ENCODE results near the gene SEL1L3.

The SEL1L3 gene

GRCh38 chr4:25843340-25844097 is 19.3 kb downstream of the SEL1L3 start:
- no peak overlapping the region for H3K9ac ChIP-seq (ENCODE audit: low read length)
- no peak overlapping the region for H3K27ac ChIP-seq (ENCODE audit: low read length)

GRCh38 chr4:25842229-25842845 is 20.5 kb downstream of the SEL1L3 start:
- H3K9ac ChIP-seq (ENCODE audit: low read length), result no peak overlapping the region
- H3K27ac ChIP-seq (ENCODE audit: low read length), result no peak overlapping the region
- no peak overlapping the region for H2AFZ ChIP-seq (ENCODE audit: low read depth, low read length)
- H3K4me3 ChIP-seq (ENCODE audit: low read length), result peak overlapping the region; percentile 3; the same call in 1 of the 2 replicates
- no peaks in the 10 kb centered on the region for H3K9me3 ChIP-seq (ENCODE audit: insufficient read depth, low read length)
- TF ChIP-seq CTCF (IDR thresholded peaks at IDR 0.05; ENCODE audit: low read depth, low read length), result peak; percentile 84
- no peak for TF ChIP-seq EZH2phosphoT487 (IDR thresholded peaks at IDR 0.05; ENCODE audit: low read depth)
- peaks cover 35% of the 10 kb centered on the region for H3K36me3 ChIP-seq (replicated peaks; ENCODE audit: low read depth, low read length)
- peaks cover 30% of the 10 kb centered on the region for H3K79me2 ChIP-seq (ENCODE audit: low read length)
- H3K27me3 ChIP-seq (ENCODE audit: low read depth, low read length), result no peaks in the 10 kb centered on the region
- peaks cover 34% of the 10 kb centered on the region for H3K4me1 ChIP-seq (ENCODE audit: low read length)
- H3K4me2 ChIP-seq (ENCODE audit: low read length), result peak overlapping the region; percentile 53
- H4K20me1 ChIP-seq (ENCODE audit: insufficient read depth, low read length), result peaks cover 90% of the 10 kb centered on the region

More at GRCh38 chr4:25843340-25844097, 19.3 kb downstream of the SEL1L3 start:
- H3K4me2 ChIP-seq (ENCODE audit: low read length), result no peak overlapping the region
- peaks cover 23% of the 10 kb centered on the region for H3K79me2 ChIP-seq (ENCODE audit: low read length)
- TF ChIP-seq EZH2phosphoT487 (IDR thresholded peaks at IDR 0.05; ENCODE audit: low read depth) (no peak), CTCF (IDR thresholded peaks at IDR 0.05; ENCODE audit: low read depth, low read length) (no peak)
- H3K36me3 ChIP-seq (replicated peaks; ENCODE audit: low read depth, low read length), result peaks cover 35% of the 10 kb centered on the region
- no peak overlapping the region for H3K4me3 ChIP-seq (ENCODE audit: low read length)
- peaks cover 91% of the 10 kb centered on the region for H4K20me1 ChIP-seq (ENCODE audit: insufficient read depth, low read length)
- no peaks in the 10 kb centered on the region for H3K27me3 ChIP-seq (ENCODE audit: low read depth, low read length)
- H2AFZ ChIP-seq (ENCODE audit: low read depth, low read length), result no peak overlapping the region
- H3K9me3 ChIP-seq (ENCODE audit: insufficient read depth, low read length), result no peaks in the 10 kb centered on the region
- peaks cover 34% of the 10 kb centered on the region for H3K4me1 ChIP-seq (ENCODE audit: low read length)

GRCh38 chr4:25839687-25840086 is 23.1 kb downstream of the SEL1L3 start:
- TF ChIP-seq CTCF (IDR thresholded peaks at IDR 0.05; ENCODE audit: low read depth, low read length) (no peak), EZH2phosphoT487 (IDR thresholded peaks at IDR 0.05; ENCODE audit: low read depth) (no peak)
- no peaks in the 10 kb centered on the region for H3K9me3 ChIP-seq (ENCODE audit: insufficient read depth, low read length)
- H4K20me1 ChIP-seq (ENCODE audit: insufficient read depth, low read length), result peaks cover 93% of the 10 kb centered on the region
- H3K9ac ChIP-seq (ENCODE audit: low read length), result no peak overlapping the region
- peaks cover 25% of the 10 kb centered on the region for H3K36me3 ChIP-seq (replicated peaks; ENCODE audit: low read depth, low read length)
- H3K4me2 ChIP-seq (ENCODE audit: low read length), result no peak overlapping the region
- peaks cover 39% of the 10 kb centered on the region for H3K79me2 ChIP-seq (ENCODE audit: low read length)
- H3K4me3 ChIP-seq (ENCODE audit: low read length), result no peak overlapping the region
- no peak overlapping the region for H3K27ac ChIP-seq (ENCODE audit: low read length)
- no peaks in the 10 kb centered on the region for H3K27me3 ChIP-seq (ENCODE audit: low read depth, low read length)
- H3K4me1 ChIP-seq (ENCODE audit: low read length), result peaks cover 22% of the 10 kb centered on the region
- H2AFZ ChIP-seq (ENCODE audit: low read depth, low read length), result no peak overlapping the region

- no peak overlapping the region for H2AFZ ChIP-seq (ENCODE audit: low read depth, low read length)
- peaks cover 93% of the 10 kb centered on the region for H4K20me1 ChIP-seq (ENCODE audit: insufficient read depth, low read length)
- H3K4me2 ChIP-seq (ENCODE audit: low read length), result no peak overlapping the region
- peaks cover 23% of the 10 kb centered on the region for H3K36me3 ChIP-seq (replicated peaks; ENCODE audit: low read depth, low read length)
- H3K4me3 ChIP-seq (ENCODE audit: low read length), result no peak overlapping the region
- H3K9me3 ChIP-seq (ENCODE audit: insufficient read depth, low read length), result no peaks in the 10 kb centered on the region
- H3K4me1 ChIP-seq (ENCODE audit: low read length), result peaks cover 18% of the 10 kb centered on the region
- H3K9ac ChIP-seq (ENCODE audit: low read length), result no peak overlapping the region
- no peaks in the 10 kb centered on the region for H3K27me3 ChIP-seq (ENCODE audit: low read depth, low read length)
- H3K27ac ChIP-seq (ENCODE audit: low read length), result no peak overlapping the region
- no peak for TF ChIP-seq EZH2phosphoT487 (IDR thresholded peaks at IDR 0.05; ENCODE audit: low read depth)
- TF ChIP-seq CTCF (IDR thresholded peaks at IDR 0.05; ENCODE audit: low read depth, low read length), result no peak
- H3K79me2 ChIP-seq (ENCODE audit: low read length), result peaks cover 39% of the 10 kb centered on the region
Observed at GRCh38 chr4:25839233-25839632, 23.6 kb downstream of the SEL1L3 start.
